ENCODE measurements around the gene KAT2B. TPM values are rescaled to one million over a fixed set of nuclear protein-coding genes. Genes with fewer than 3 reads are reported as not detected.

The KAT2B gene
- total and polyA plus RNA-seq, 8 donors: 8.2 to 21.6 (median 14.9) TPM

GRCh38 chr3:20104167-20104661 is 64.0 kb downstream of the KAT2B start:
- H3K27me3 ChIP-seq: no peaks in the 10 kb centered on the region
- intact Hi-C loops (cut with DNase I): no loop called here
- H3K4me1 ChIP-seq: no peaks in the 10 kb centered on the region
- DNase-seq: no peak
- no peak for FAIRE-seq
- H3K36me3 ChIP-seq: no peaks in the 10 kb centered on the region
- no peak overlapping the region for H3K4me3 ChIP-seq
- no peak overlapping the region for H3K27ac ChIP-seq
- H3K9me3 ChIP-seq: no peaks in the 10 kb centered on the region
- no peak for TF ChIP-seq CTCF (IDR thresholded peaks at IDR 0.05)
- WGBS, 2 donors: 83 to 85% methylated on average over 5 of the region's 5 CpGs
- peak in 1 of 4 donors; percentile 38 for ATAC-seq

- no peaks in the 10 kb centered on the region for H3K4me1 ChIP-seq
- no peaks in the 10 kb centered on the region for H3K9me3 ChIP-seq
- no peak overlapping the region for H3K27ac ChIP-seq
- intact Hi-C loops (cut with DNase I): no loop called here
- FAIRE-seq (no peak), ATAC-seq (no peak), DNase-seq (no peak)
- no peak for TF ChIP-seq CTCF (IDR thresholded peaks at IDR 0.05)
- no peaks in the 10 kb centered on the region for H3K27me3 ChIP-seq
- 77 to 92% methylated on average over 7 of the region's 7 CpGs for WGBS, 2 donors
- H3K4me3 ChIP-seq: no peak overlapping the region
- H3K36me3 ChIP-seq: no peaks in the 10 kb centered on the region
These were observed 65.5 kb downstream of the KAT2B start for GRCh38 chr3:20105513-20106280.

GRCh38 chr3:20107722-20108121 is 67.5 kb downstream of the KAT2B start:
- no peak for TF ChIP-seq CTCF (IDR thresholded peaks at IDR 0.05)
- FAIRE-seq: no peak
- Histone ChIP-seq H3K27ac (no peak overlapping the region), H3K9me3 (no peaks in the 10 kb centered on the region), H3K27me3 (no peaks in the 10 kb centered on the region), H3K4me1 (no peaks in the 10 kb centered on the region), H3K36me3 (peaks cover 0 to 13% (median 0%) of the 10 kb centered on the region in 3 donors), H3K4me3 (no peak overlapping the region)
- ATAC-seq: no peak
- intact Hi-C loops (cut with DNase I): no loop called here
- 92 to 97% methylated on average over 5 of the region's 5 CpGs for WGBS, 2 donors
- DNase-seq: no peak

- H3K4me1 ChIP-seq: no peaks in the 10 kb centered on the region
- 22% methylated on average over 2 of the region's 2 CpGs for WGBS, 2 donors
- peaks cover 0 to 13% (median 0%) of the 10 kb centered on the region in 3 donors for H3K36me3 ChIP-seq
- no peak overlapping the region for H3K4me3 ChIP-seq
- no peak for TF ChIP-seq CTCF (IDR thresholded peaks at IDR 0.05)
- FAIRE-seq (no peak), ATAC-seq (peak; percentile 50 to 91 (median 66)), DNase-seq (no peak)
- no peaks in the 10 kb centered on the region for H3K9me3 ChIP-seq
- H3K27me3 ChIP-seq: no peaks in the 10 kb centered on the region
- intact Hi-C loops (cut with DNase I): no loop called here
- H3K27ac ChIP-seq: no peak overlapping the region
These were observed 68.6 kb downstream of the KAT2B start for GRCh38 chr3:20108869-20109268.

DNA sequence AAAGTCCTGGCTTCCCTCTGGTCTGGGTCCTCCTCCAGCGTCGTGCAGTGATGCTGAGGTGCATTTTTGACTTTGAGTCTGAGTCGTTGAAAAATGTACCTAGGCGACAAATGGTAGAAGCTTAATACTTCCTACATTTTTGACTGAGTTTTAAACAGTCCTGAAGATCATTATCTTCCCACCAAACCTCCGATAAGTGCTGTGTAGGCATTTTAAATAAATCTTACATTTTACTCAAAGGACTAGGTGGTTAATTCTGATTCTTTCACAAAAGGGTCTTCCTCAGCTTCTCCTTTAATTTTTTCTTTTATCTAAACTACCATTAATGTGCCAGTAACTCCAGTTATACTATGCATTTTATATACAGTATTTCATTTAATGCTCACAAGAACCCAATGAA is 70.6 kb downstream of the KAT2B start:
- Histone ChIP-seq H3K9me3 (no peaks in the 10 kb centered on the region), H3K27ac (no peak overlapping the region), H3K4me3 (no peak overlapping the region), H3K4me1 (no peaks in the 10 kb centered on the region), H3K36me3 (peaks cover 0 to 13% (median 6%) of the 10 kb centered on the region in 3 donors), H3K27me3 (no peaks in the 10 kb centered on the region)
- intact Hi-C loops (cut with DNase I): no loop called here
- TF ChIP-seq CTCF (IDR thresholded peaks at IDR 0.05): no peak
- WGBS, 2 donors: 93 to 95% methylated on average over 5 of the region's 5 CpGs
- ATAC-seq (no peak), DNase-seq (no peak), FAIRE-seq (no peak)
